Testis (tissue), 2 donors: Measurements from ENCODE around the gene MEN1.
"Not testable (repeated sequence)": the region's sequence is repeated elsewhere in the genome, so short reads cannot be mapped to it uniquely, and the experiment has no call there.

Experiments
- POLR2A ChIP-seq: fragments of 450-650 bp; IDR thresholded peaks from one replicate; pipeline ENCODE4 v1.6.1; 2017; ENCODE audit warnings: antibody characterized with exemption, mild to moderate bottlenecking, moderate library complexity
- TF ChIP-seq, protein P1 (sequence below), 3 experiments: fragments of 450-650 bp in 2 of 3; fragments of 200-600 bp in 1 of 3; sonication (generic) in 1 of 3; IDR thresholded peaks; one replicate each; pipeline ENCODE4 v1.5.1; 2016 to 2019; ENCODE audit warnings: antibody characterized with exemption in 3 of 3, mild to moderate bottlenecking in 2 of 3, moderate library complexity in 1 of 3

DNA sequence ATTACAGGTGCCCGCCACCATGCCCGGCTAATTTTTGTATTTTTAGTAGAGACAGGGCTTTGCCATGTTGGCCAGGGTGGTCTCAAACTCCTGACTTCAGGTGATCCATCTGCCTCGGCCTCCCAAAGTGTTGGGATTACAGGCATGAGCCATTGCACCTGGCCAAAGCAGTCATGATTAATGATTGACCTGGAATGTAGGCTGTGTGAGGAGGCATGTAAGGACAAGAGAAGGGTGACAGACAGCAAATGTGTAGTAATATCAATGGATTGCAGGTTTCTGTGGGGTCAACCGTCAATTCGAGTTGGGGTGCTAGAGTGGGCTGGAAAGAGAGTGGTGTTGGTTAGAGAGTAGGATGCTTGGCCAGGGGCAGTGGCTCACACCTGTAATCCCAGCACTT is 5.1 kb upstream of the MEN1 start:
- not testable (repeated sequence) for TF ChIP-seq POLR2A
- TF ChIP-seq, protein P1, sequence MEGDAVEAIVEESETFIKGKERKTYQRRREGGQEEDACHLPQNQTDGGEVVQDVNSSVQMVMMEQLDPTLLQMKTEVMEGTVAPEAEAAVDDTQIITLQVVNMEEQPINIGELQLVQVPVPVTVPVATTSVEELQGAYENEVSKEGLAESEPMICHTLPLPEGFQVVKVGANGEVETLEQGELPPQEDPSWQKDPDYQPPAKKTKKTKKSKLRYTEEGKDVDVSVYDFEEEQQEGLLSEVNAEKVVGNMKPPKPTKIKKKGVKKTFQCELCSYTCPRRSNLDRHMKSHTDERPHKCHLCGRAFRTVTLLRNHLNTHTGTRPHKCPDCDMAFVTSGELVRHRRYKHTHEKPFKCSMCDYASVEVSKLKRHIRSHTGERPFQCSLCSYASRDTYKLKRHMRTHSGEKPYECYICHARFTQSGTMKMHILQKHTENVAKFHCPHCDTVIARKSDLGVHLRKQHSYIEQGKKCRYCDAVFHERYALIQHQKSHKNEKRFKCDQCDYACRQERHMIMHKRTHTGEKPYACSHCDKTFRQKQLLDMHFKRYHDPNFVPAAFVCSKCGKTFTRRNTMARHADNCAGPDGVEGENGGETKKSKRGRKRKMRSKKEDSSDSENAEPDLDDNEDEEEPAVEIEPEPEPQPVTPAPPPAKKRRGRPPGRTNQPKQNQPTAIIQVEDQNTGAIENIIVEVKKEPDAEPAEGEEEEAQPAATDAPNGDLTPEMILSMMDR (IDR thresholded peaks at IDR 0.05): not testable (repeated sequence)
